Psoas muscle (tissue), 8 donors: ENCODE data around the gene IL1RAPL1. TPM values are rescaled to one million over a fixed set of nuclear protein-coding genes. Genes with fewer than 3 reads are reported as not detected.

Experiments used
- ATAC-seq, 4 donors: fragments of 200-7000 bp; cut with Tn5 transposase; one replicate each; pipeline ENCODE4 v1.9.1; 2020; ENCODE audit warnings: moderate library complexity in 3 of 4, mild to moderate bottlenecking in 2 of 4
- DNase-seq, 2 donors: peaks; one replicate each; pipeline ENCODE4 v3.0.0-alpha.2; 2020
- H3K27ac ChIP-seq: fragments of 200-600 bp; one replicate; pipeline ENCODE4 v1.8.0; 2022
- H3K27me3 ChIP-seq, 3 donors: fragments of 200-600 bp in 1 of 3; one replicate each; pipeline versions ENCODE4 v1.6.1 to v1.8.0; 2013 to 2022; ENCODE audit warnings: low read length in 2 of 3, mild to moderate bottlenecking in 2 of 3, moderate library complexity in 1 of 3; ENCODE audit not compliant: insufficient read depth in 3 of 3
- H3K36me3 ChIP-seq, 2 donors: fragments of 200-600 bp in 1 of 2; one replicate each; pipeline versions ENCODE4 v1.6.1 to v1.8.0; 2013 to 2022; ENCODE audit warnings: low read depth in 1 of 2, mild to moderate bottlenecking in 1 of 2, moderate library complexity in 1 of 2; ENCODE audit not compliant: insufficient read depth in 1 of 2
- H3K4me1 ChIP-seq: fragments of 200-600 bp; one replicate; pipeline ENCODE4 v1.8.0; 2022
- H3K4me3 ChIP-seq: fragments of 200-600 bp; one replicate; pipeline ENCODE4 v1.8.0; 2022; ENCODE audit warnings: mild to moderate bottlenecking
- H3K9me3 ChIP-seq: fragments of 200-600 bp; one replicate; pipeline ENCODE4 v1.8.0; 2022
- CTCF ChIP-seq: fragments of 200-600 bp; IDR thresholded peaks from one replicate; pipeline ENCODE4 v1.8.0; 2022; ENCODE audit warnings: antibody characterized with exemption
- WGBS, 3 donors: extraction: QIAGEN DNeasy Blood & Tissue Kit; methylation state at CpG; one replicate each; pipeline versions ENCODE4 v1.1.6 to v1.1.7; 2013; 5-methylcytosine and 5-hydroxymethylcytosine counted together
- intact Hi-C, 2 donors: fragments of 100-400 bp; cut with DNase I; formaldehyde crosslinking; loops; one replicate each; pipeline versions ENCODE4 v1.11.0 to v1.14.2; 2022
- polyA plus RNA-seq, 3 donors: library from polyadenylated mRNA; stranded (reverse); fragments of 200-250 nt; gene quantifications; one replicate each; pipeline ENCODE4 v1.2.3, GENCODE V29; 2013
- total RNA-seq, 4 donors: library from RNA; stranded (reverse); fragmentation: NEBNext Ultra II Directional in 2 of 4; extraction: Animal tissue kit (Norgen Biotek cat#: 25700) in 2 of 4; gene quantifications; one replicate each; pipeline versions ENCODE4 v1.2.1 to v1.2.4, GENCODE V29; 2021 to 2023
- donor health status: healthy with polysubstance abuse.
- donor health status: DM: no; HTN: no; CAD: no; lungs with moderate emphysema.
- donor health status: Bipolar disorder and iron deficiency.
- donor health status: healthy.
- donor health status: DM: yes; HTN: yes; CAD: no.
- donor health status: DM: no; HTN: no; CAD: no.
- donor health status: DM: no; HTN: no; CAD: no.
- donor health status: DM: yes; HTN: yes; CAD: no.

IL1RAPL1 gene
- total and polyA plus RNA-seq, 7 donors: 0.04 to 0.50 (median 0.19) TPM; not detected in 1

- H3K9me3 ChIP-seq: no peaks in the 10 kb centered on the region
- H3K36me3 ChIP-seq: no peaks in the 10 kb centered on the region
- H3K4me1 ChIP-seq: no peaks in the 10 kb centered on the region
- no peak overlapping the region for H3K27ac ChIP-seq
- ATAC-seq: peak in 1 of 4 donors; percentile 34
- H3K27me3 ChIP-seq: peaks cover 0 to 21% (median 0%) of the 10 kb centered on the region in 3 donors
- 20 to 34% (median 22%) methylated on average over 2 of the region's 2 CpGs for WGBS, 3 donors
- no peak for TF ChIP-seq CTCF
- no peak for DNase-seq
- intact Hi-C loops: no loop called here
- H3K4me3 ChIP-seq: no peak overlapping the region
Measured at GRCh38 chrX:28590396-28590795, 3.1 kb downstream of the IL1RAPL1 start.

- Histone ChIP-seq H3K27ac (no peak overlapping the region), H3K27me3 (peaks cover 0 to 10% (median 0%) of the 10 kb centered on the region in 3 donors), H3K4me1 (no peaks in the 10 kb centered on the region), H3K9me3 (no peaks in the 10 kb centered on the region), H3K36me3 (no peaks in the 10 kb centered on the region), H3K4me3 (no peak overlapping the region)
- TF ChIP-seq CTCF: no peak
- WGBS, 3 donors: 35 to 54% (median 35%) methylated on average over 7 of the region's 7 CpGs
- peak in 1 of 4 donors; percentile 64 for ATAC-seq
- intact Hi-C loops: no loop called here
- DNase-seq: no peak
Measured at GRCh38 chrX:28591542-28591941, 4.3 kb downstream of the IL1RAPL1 start.

- Histone ChIP-seq H3K27me3 (no peaks in the 10 kb centered on the region), H3K27ac (no peak overlapping the region), H3K9me3 (no peaks in the 10 kb centered on the region), H3K4me1 (no peaks in the 10 kb centered on the region), H3K36me3 (no peaks in the 10 kb centered on the region), H3K4me3 (no peak overlapping the region)
- WGBS, 3 donors: 71 to 89% (median 85%) methylated on average over 3 of the region's 3 CpGs
- DNase-seq (no peak), ATAC-seq (no peak)
- intact Hi-C loops: no loop called here
- TF ChIP-seq CTCF: no peak
Measured at GRCh38 chrX:28595346-28595745, 8.1 kb downstream of the IL1RAPL1 start.

GRCh38 chrX:28599957-28600356 lies 12.7 kb downstream of the IL1RAPL1 start:
- H3K36me3 ChIP-seq: no peaks in the 10 kb centered on the region
- no peaks in the 10 kb centered on the region for H3K9me3 ChIP-seq
- DNase-seq (no peak), ATAC-seq (no peak)
- H3K4me1 ChIP-seq: no peaks in the 10 kb centered on the region
- no peak for TF ChIP-seq CTCF
- H3K27me3 ChIP-seq: no peaks in the 10 kb centered on the region
- no peak overlapping the region for H3K4me3 ChIP-seq
- H3K27ac ChIP-seq: no peak overlapping the region
- 52 to 61% (median 55%) methylated on average over 6 of the region's 6 CpGs for WGBS, 3 donors
- intact Hi-C loops: no loop called here

GRCh38 chrX:28609003-28609402 lies 21.8 kb downstream of the IL1RAPL1 start:
- ATAC-seq (no peak), DNase-seq (no peak)
- H3K27me3 ChIP-seq: no peaks in the 10 kb centered on the region
- WGBS, 3 donors: 63 to 68% (median 63%) methylated on average over 2 of the region's 2 CpGs
- H3K4me1 ChIP-seq: no peaks in the 10 kb centered on the region
- H3K36me3 ChIP-seq: no peaks in the 10 kb centered on the region
- H3K27ac ChIP-seq: no peak overlapping the region
- intact Hi-C loops: no loop called here
- TF ChIP-seq CTCF: no peak
- H3K4me3 ChIP-seq: no peak overlapping the region
- no peaks in the 10 kb centered on the region for H3K9me3 ChIP-seq
